Caco-2 (cell line): ENCODE measurements around the gene PLEKHG7. TPM values are rescaled to one million over a fixed set of nuclear protein-coding genes. Genes with fewer than 3 reads are reported as not detected.

ENCODE experiments used
- BruUV-seq: library from RNA; stranded (reverse); fragments of 400-500 nt; replicated peaks from 2 replicates; lab custom pipeline; 2021; lab: Mats Ljungman, UMichigan
- CTCF ChIA-PET: fragments of 300-600 bp; sonication (Branson Sonifier 250); formaldehyde crosslinking; loops from one replicate; lab custom pipeline; 2022; ENCODE audit warnings: antibody characterized with exemption; lab: Charles Lee
- POLR2A ChIA-PET: fragments of 300-600 bp; sonication (Branson Sonifier 250); formaldehyde crosslinking; loops from one replicate; lab custom pipeline; 2022; ENCODE audit warnings: antibody characterized with exemption; lab: Charles Lee
- DNase-seq, 2 experiments: peaks; one replicate each; pipeline versions ENCODE4 v3.0.0 to v3.0.0-alpha.2; 2020 to 2022
- H3K27me3 ChIP-seq: replicated peaks from 2 replicates; pipeline ENCODE4 v1.6.0; 2011; ENCODE audit warnings: low read length; ENCODE audit not compliant: control insufficient read depth, insufficient read depth
- H3K36me3 ChIP-seq: 2 replicates; pipeline ENCODE4 v1.5.1; 2011; ENCODE audit warnings: low read length; ENCODE audit not compliant: control insufficient read depth, insufficient read depth
- H3K4me1 ChIP-seq: fragments of 250-450 bp; sonication (Bioruptor Pico); 2 replicates; pipeline ENCODE4 v1.5.1; 2020; ENCODE audit warnings: mild to moderate bottlenecking
- H3K4me3 ChIP-seq: 2 replicates; pipeline ENCODE4 v1.5.1; 2011; ENCODE audit warnings: low read depth, mild to moderate bottlenecking, control low read depth, low read length
- H3K9me3 ChIP-seq: fragments of 250-450 bp; sonication (Bioruptor Pico); 2 replicates; pipeline ENCODE4 v1.5.1; 2020; ENCODE audit warnings: mild to moderate bottlenecking, moderate library complexity
- H3K27ac Mint-ChIP-seq: one replicate; pipeline ENCODE4 v1.8.0; 2022; ENCODE audit warnings: mixed read lengths; ENCODE audit not compliant: unreplicated experiment
- H3K27me3 Mint-ChIP-seq: one replicate; pipeline ENCODE4 v1.8.0; 2022; ENCODE audit warnings: mixed read lengths; ENCODE audit not compliant: insufficient read depth, unreplicated experiment
- H3K36me3 Mint-ChIP-seq: one replicate; pipeline ENCODE4 v1.8.0; 2022; ENCODE audit warnings: mild to moderate bottlenecking, mixed read lengths; ENCODE audit not compliant: insufficient read depth, unreplicated experiment
- H3K4me1 Mint-ChIP-seq: one replicate; pipeline ENCODE4 v1.8.0; 2022; ENCODE audit warnings: low read depth, mixed read lengths; ENCODE audit not compliant: unreplicated experiment
- H3K4me3 Mint-ChIP-seq: one replicate; pipeline ENCODE4 v1.8.0; 2022; ENCODE audit warnings: mild to moderate bottlenecking, moderate library complexity, mixed read lengths; ENCODE audit not compliant: unreplicated experiment
- H3K9me3 Mint-ChIP-seq: one replicate; pipeline ENCODE4 v1.8.0; 2022; ENCODE audit warnings: mixed read lengths; ENCODE audit not compliant: unreplicated experiment
- CTCF ChIP-seq, 2 experiments: fragments of 200-600 bp in 1 of 2; IDR thresholded peaks; 1 replicate in 1 of 2; 2 replicates in 1 of 2; pipeline versions ENCODE4 v1.5.1 to v1.8.0; 2011 to 2022; ENCODE audit warnings: antibody characterized with exemption in 1 of 2, control low read depth in 1 of 2, inconsistent platforms in 1 of 2, low read depth in 1 of 2, low read length in 1 of 2, mild to moderate bottlenecking in 1 of 2, moderate library complexity in 1 of 2; ENCODE audit not compliant: insufficient read depth in 1 of 2, severe bottlenecking in 1 of 2, unreplicated experiment in 1 of 2
- intact Hi-C: fragments of 100-400 bp; cut with micrococcal nuclease; formaldehyde crosslinking; loops from one replicate; pipeline ENCODE4 v1.10.0; 2022; ENCODE audit not compliant: unreplicated experiment
- total RNA-seq: library from RNA; stranded (reverse); gene quantifications from 2 replicates; pipeline ENCODE4 v1.2.3, GENCODE V29; 2022

Gene PLEKHG7
- total RNA-seq, 1 experiment from 2014 or later = 0.23 TPM

- no peaks in the 10 kb centered on the region for H3K27me3 ChIP-seq
- no peaks in the 10 kb centered on the region for H3K9me3 ChIP-seq
- no peak for DNase-seq
- H3K4me3 ChIP-seq = no peak overlapping the region
- ChIA-PET CTCF (no interaction called here), POLR2A (no interaction called here)
- no TSS peak for BruUV-seq
- H3K9me3 Mint-ChIP-seq = no peaks in the 10 kb centered on the region
- no peaks in the 10 kb centered on the region for H3K4me1 ChIP-seq
- no peaks in the 10 kb centered on the region for H3K27me3 Mint-ChIP-seq
- no peaks in the 10 kb centered on the region for H3K4me1 Mint-ChIP-seq
- no peak for TF ChIP-seq CTCF (IDR thresholded peaks at IDR 0.05; ENCODE audit: insufficient read depth in 1 of 2, low read depth in 1 of 2, low read length in 1 of 2, severe bottlenecking in 1 of 2, unreplicated experiment in 1 of 2)
- intact Hi-C loops = no loop called here
- H3K36me3 ChIP-seq = no peaks in the 10 kb centered on the region
- no peak overlapping the region for H3K4me3 Mint-ChIP-seq
- H3K36me3 Mint-ChIP-seq = peaks cover 85% of the 10 kb centered on the region
- H3K27ac Mint-ChIP-seq = no peak overlapping the region
These were observed 107.6 kb downstream of the PLEKHG7 start for GRCh38 chr12:92810370-92810769.

- BruUV-seq = no TSS peak
- CTCF ChIA-PET = no interaction called here
- Histone ChIP-seq H3K4me3 (no peak overlapping the region), H3K4me1 (no peaks in the 10 kb centered on the region), H3K36me3 (no peaks in the 10 kb centered on the region), H3K9me3 (no peaks in the 10 kb centered on the region), H3K27me3 (no peaks in the 10 kb centered on the region)
- intact Hi-C loops = no loop called here
- POLR2A ChIA-PET = no interaction called here
- peaks cover 65% of the 10 kb centered on the region for H3K36me3 Mint-ChIP-seq
- no peaks in the 10 kb centered on the region for H3K9me3 Mint-ChIP-seq
- H3K27ac Mint-ChIP-seq = no peak overlapping the region
- no peak for DNase-seq
- no peaks in the 10 kb centered on the region for H3K4me1 Mint-ChIP-seq
- no peaks in the 10 kb centered on the region for H3K27me3 Mint-ChIP-seq
- no peak overlapping the region for H3K4me3 Mint-ChIP-seq
- TF ChIP-seq CTCF (IDR thresholded peaks at IDR 0.05; ENCODE audit: insufficient read depth in 1 of 2, low read depth in 1 of 2, low read length in 1 of 2, severe bottlenecking in 1 of 2, unreplicated experiment in 1 of 2) = no peak
These were observed 111.8 kb downstream of the PLEKHG7 start for GRCh38 chr12:92814584-92814983.

GRCh38 chr12:92821142-92821541 lies 118.4 kb downstream of the PLEKHG7 start:
- Mint-ChIP-seq H3K9me3 (no peaks in the 10 kb centered on the region), H3K36me3 (peaks cover 20% of the 10 kb centered on the region), H3K4me1 (no peaks in the 10 kb centered on the region), H3K4me3 (no peak overlapping the region), H3K27me3 (no peaks in the 10 kb centered on the region), H3K27ac (no peak overlapping the region)
- ChIA-PET CTCF (no interaction called here), POLR2A (no interaction called here)
- DNase-seq = no peak
- H3K4me3 ChIP-seq = no peak overlapping the region
- intact Hi-C loops = no loop called here
- no peak for TF ChIP-seq CTCF (IDR thresholded peaks at IDR 0.05; ENCODE audit: insufficient read depth in 1 of 2, low read depth in 1 of 2, low read length in 1 of 2, severe bottlenecking in 1 of 2, unreplicated experiment in 1 of 2)
- H3K27me3 ChIP-seq = no peaks in the 10 kb centered on the region
- no peaks in the 10 kb centered on the region for H3K36me3 ChIP-seq
- H3K4me1 ChIP-seq = no peaks in the 10 kb centered on the region
- H3K9me3 ChIP-seq = no peaks in the 10 kb centered on the region
- BruUV-seq = no TSS peak

Other genes starting within 250 kb of the PLEKHG7 start
- 68.9 TPM in 2 replicates for gene EEA1, start 226.3 kb downstream of the PLEKHG7 start, total RNA-seq